Fibroblast of lung (primary cell): ENCODE results near the gene SLC16A4. TPM values are rescaled to one million over a fixed set of nuclear protein-coding genes. Genes with fewer than 3 reads are reported as not detected.

Experiments
- DNase-seq, 2 donors: peaks; one replicate each; pipeline versions ENCODE4 v3.0.0 to v3.0.0-alpha.2; 2010; ENCODE audit warnings: low read depth in 2 of 2
- H2AFZ ChIP-seq: 2 replicates; pipeline ENCODE4 v1.5.1; 2012; ENCODE audit warnings: low read length, control low read depth, inconsistent platforms
- H3K27ac ChIP-seq: 2 replicates; pipeline ENCODE4 v1.5.1; 2011; ENCODE audit warnings: low read length, control low read depth; ENCODE audit not compliant: insufficient read depth
- H3K27me3 ChIP-seq: 2 replicates; pipeline ENCODE4 v1.5.1; 2011; ENCODE audit warnings: mild to moderate bottlenecking, low read length; ENCODE audit not compliant: control insufficient read depth, insufficient read depth
- H3K36me3 ChIP-seq: 2 replicates; pipeline ENCODE4 v1.5.1; 2011; ENCODE audit warnings: low read length; ENCODE audit not compliant: control insufficient read depth, insufficient read depth
- H3K4me1 ChIP-seq: 2 replicates; pipeline ENCODE4 v1.5.1; 2011; ENCODE audit warnings: low read length; ENCODE audit not compliant: control insufficient read depth, insufficient read depth; ENCODE audit errors: extremely low read depth
- H3K4me2 ChIP-seq: 2 replicates; pipeline ENCODE4 v1.5.1; 2011; ENCODE audit warnings: low read length, control low read depth; ENCODE audit not compliant: insufficient read depth; ENCODE audit errors: extremely low read depth
- H3K4me3 ChIP-seq, 4 experiments: fragments of 200-600 bp in 1 of 4; sonication (generic) in 1 of 4; replicated peaks in 1 of 4; 2 replicates each; pipeline ENCODE4 v1.5.1; 2011 to 2016; ENCODE audit warnings: low read length in 4 of 4, low read depth in 3 of 4, mild to moderate bottlenecking in 3 of 4, control low read depth in 2 of 4, inconsistent platforms in 1 of 4, mixed read lengths in 1 of 4; ENCODE audit not compliant: insufficient read depth in 1 of 4; ENCODE audit errors: control extremely low read depth in 1 of 4
- H3K79me2 ChIP-seq: 2 replicates; pipeline ENCODE4 v1.5.1; 2012; ENCODE audit warnings: mild to moderate bottlenecking, low read length, inconsistent platforms; ENCODE audit not compliant: control insufficient read depth, insufficient read depth
- H3K9ac ChIP-seq: 2 replicates; pipeline ENCODE4 v1.5.1; 2011; ENCODE audit warnings: mild to moderate bottlenecking, low read length, control low read depth; ENCODE audit not compliant: insufficient read depth
- H3K9me3 ChIP-seq: 2 replicates; pipeline ENCODE4 v1.5.1; 2012; ENCODE audit warnings: low read depth, low read length; ENCODE audit not compliant: control insufficient read depth, insufficient read depth
- H4K20me1 ChIP-seq: 2 replicates; pipeline ENCODE4 v1.5.1; 2011; ENCODE audit warnings: low read length; ENCODE audit not compliant: control insufficient read depth, insufficient read depth; ENCODE audit errors: extremely low read depth
- EZH2 ChIP-seq: IDR thresholded peaks from 2 replicates; pipeline ENCODE4 v1.5.1; 2012; ENCODE audit warnings: low read length, control low read depth, mild to moderate bottlenecking; ENCODE audit errors: missing control alignments
- polyA plus RNA-seq, 2 donors: library from polyadenylated mRNA; depleted of rRNA in 1 of 2; stranded (reverse) in 1 of 2; unstranded in 1 of 2; fragments of >200 nt; gene quantifications; 2 replicates each; pipeline ENCODE4 v1.2.1, GENCODE V29; 2011 to 2012; ENCODE audit warnings: missing spikeins in 1 of 2
- total RNA-seq: library from RNA; depleted of rRNA; stranded (reverse); fragments of >200 nt; gene quantifications from 2 replicates; pipeline ENCODE4 v1.2.1, GENCODE V29; 2014
- TF ChIP-seq, protein P1 (sequence below), 2 donors: IDR thresholded peaks in 1 of 2; conservative IDR thresholded peaks in 1 of 2; 1 replicate in 1 of 2; 2 replicates in 1 of 2; pipeline ENCODE4 v1.5.1; 2011 to 2012; ENCODE audit warnings: low read length in 2 of 2, control low read depth in 1 of 2, inconsistent platforms in 1 of 2, low read depth in 1 of 2, mild to moderate bottlenecking in 1 of 2

The SLC16A4 gene
- total and polyA plus RNA-seq, 2 donors (not counting 1 experiment from before 2014, with no cell fraction given) = 64.4 to 91.9 TPM

- Histone ChIP-seq H3K9me3 (no peaks in the 10 kb centered on the region), H3K4me2 (no peak overlapping the region), H3K27me3 (no peaks in the 10 kb centered on the region), H3K36me3 (no peaks in the 10 kb centered on the region), H3K4me1 (no peaks in the 10 kb centered on the region), H2AFZ (no peak overlapping the region), H4K20me1 (no peaks in the 10 kb centered on the region), H3K27ac (no peak overlapping the region), H3K4me3 (no peak overlapping the region), H3K9ac (no peak overlapping the region), H3K79me2 (no peaks in the 10 kb centered on the region)
- no peak for DNase-seq
- TF ChIP-seq, protein P1, sequence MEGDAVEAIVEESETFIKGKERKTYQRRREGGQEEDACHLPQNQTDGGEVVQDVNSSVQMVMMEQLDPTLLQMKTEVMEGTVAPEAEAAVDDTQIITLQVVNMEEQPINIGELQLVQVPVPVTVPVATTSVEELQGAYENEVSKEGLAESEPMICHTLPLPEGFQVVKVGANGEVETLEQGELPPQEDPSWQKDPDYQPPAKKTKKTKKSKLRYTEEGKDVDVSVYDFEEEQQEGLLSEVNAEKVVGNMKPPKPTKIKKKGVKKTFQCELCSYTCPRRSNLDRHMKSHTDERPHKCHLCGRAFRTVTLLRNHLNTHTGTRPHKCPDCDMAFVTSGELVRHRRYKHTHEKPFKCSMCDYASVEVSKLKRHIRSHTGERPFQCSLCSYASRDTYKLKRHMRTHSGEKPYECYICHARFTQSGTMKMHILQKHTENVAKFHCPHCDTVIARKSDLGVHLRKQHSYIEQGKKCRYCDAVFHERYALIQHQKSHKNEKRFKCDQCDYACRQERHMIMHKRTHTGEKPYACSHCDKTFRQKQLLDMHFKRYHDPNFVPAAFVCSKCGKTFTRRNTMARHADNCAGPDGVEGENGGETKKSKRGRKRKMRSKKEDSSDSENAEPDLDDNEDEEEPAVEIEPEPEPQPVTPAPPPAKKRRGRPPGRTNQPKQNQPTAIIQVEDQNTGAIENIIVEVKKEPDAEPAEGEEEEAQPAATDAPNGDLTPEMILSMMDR (conservative IDR thresholded peaks at IDR 0.05 in 1 of 2, IDR thresholded peaks at IDR 0.05 in 1 of 2; ENCODE audit: low read depth in 1 of 2, low read length in 2 of 2) = no peak
- no peak for TF ChIP-seq EZH2
Measured at GRCh38 chr1:110318046-110318445, 72.8 kb downstream of the SLC16A4 start.

DNA sequence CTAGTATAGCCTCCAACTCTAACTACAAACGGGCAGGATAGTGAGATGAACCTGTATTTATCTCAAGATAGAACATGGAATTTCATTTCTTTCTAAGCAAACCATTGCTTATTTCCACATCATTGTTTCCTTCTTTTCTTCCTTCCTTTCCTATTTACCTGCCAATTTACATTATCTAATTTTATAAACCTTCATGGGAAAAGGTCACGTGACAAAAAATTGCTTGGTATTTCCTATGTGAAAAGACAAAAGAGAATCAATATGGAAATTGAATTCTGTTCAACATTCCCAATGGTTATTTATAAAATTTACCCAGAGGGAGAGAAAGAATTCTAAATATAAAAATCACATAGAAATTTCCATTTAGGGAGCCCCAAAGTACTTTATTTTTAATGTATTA lies 74.1 kb downstream of the SLC16A4 start:
- no peaks in the 10 kb centered on the region for H3K4me1 ChIP-seq
- H3K79me2 ChIP-seq = no peaks in the 10 kb centered on the region
- no peaks in the 10 kb centered on the region for H3K36me3 ChIP-seq
- no peaks in the 10 kb centered on the region for H3K27me3 ChIP-seq
- H2AFZ ChIP-seq = no peak overlapping the region
- no peak overlapping the region for H3K4me2 ChIP-seq
- no peaks in the 10 kb centered on the region for H4K20me1 ChIP-seq
- no peaks in the 10 kb centered on the region for H3K9me3 ChIP-seq
- no peak for DNase-seq
- TF ChIP-seq EZH2 = no peak
- TF ChIP-seq, protein P1 (conservative IDR thresholded peaks at IDR 0.05 in 1 of 2, IDR thresholded peaks at IDR 0.05 in 1 of 2; ENCODE audit: low read depth in 1 of 2, low read length in 2 of 2) = no peak
- no peak overlapping the region for H3K27ac ChIP-seq
- no peak overlapping the region for H3K4me3 ChIP-seq
- H3K9ac ChIP-seq = no peak overlapping the region

Other genes starting within 250 kb of the SLC16A4 start
- gene SLC6A17, start 240.5 kb downstream of the SLC16A4 start, total RNA-seq = under 0.01 TPM in 1 of 2 replicates, not detected in the other
- 0.09 and 0.14 TPM in 2 replicates for gene SLC6A17, start 240.5 kb downstream of the SLC16A4 start, polyA plus RNA-seq
- 0.51 and 0.66 TPM in 2 replicates for gene KCNC4, start 180.7 kb downstream of the SLC16A4 start, total RNA-seq
- 0.76 and 1.6 TPM in 2 replicates for gene KCNC4, start 180.7 kb downstream of the SLC16A4 start, polyA plus RNA-seq
- gene RBM15, start 51.6 kb downstream of the SLC16A4 start, total RNA-seq = 25.9 and 26.5 TPM in 2 replicates
- gene RBM15, start 51.6 kb downstream of the SLC16A4 start, polyA plus RNA-seq = 8.4 and 10.7 TPM in 2 replicates
- 50.3 and 70.4 TPM in 2 replicates for gene LAMTOR5, start 16.7 kb upstream of the SLC16A4 start, total RNA-seq
- gene LAMTOR5, start 16.7 kb upstream of the SLC16A4 start, polyA plus RNA-seq = 310 and 317 TPM in 2 replicates
- gene PROK1, start 60.1 kb upstream of the SLC16A4 start, total RNA-seq = not detected in 2 replicates
- gene PROK1, start 60.1 kb upstream of the SLC16A4 start, polyA plus RNA-seq = not detected in 2 replicates
- not detected in 2 replicates for gene KCNA10, start 128.1 kb upstream of the SLC16A4 start, total RNA-seq
- gene KCNA10, start 128.1 kb upstream of the SLC16A4 start, polyA plus RNA-seq = not detected in 2 replicates
- under 0.01 and 0.17 TPM in 2 replicates for gene KCNA2, start 215.3 kb upstream of the SLC16A4 start, total RNA-seq
- gene KCNA2, start 215.3 kb upstream of the SLC16A4 start, polyA plus RNA-seq = not detected in 2 replicates